ENCODE measurements around the gene SPRY1.

Gene SPRY1

DNA sequence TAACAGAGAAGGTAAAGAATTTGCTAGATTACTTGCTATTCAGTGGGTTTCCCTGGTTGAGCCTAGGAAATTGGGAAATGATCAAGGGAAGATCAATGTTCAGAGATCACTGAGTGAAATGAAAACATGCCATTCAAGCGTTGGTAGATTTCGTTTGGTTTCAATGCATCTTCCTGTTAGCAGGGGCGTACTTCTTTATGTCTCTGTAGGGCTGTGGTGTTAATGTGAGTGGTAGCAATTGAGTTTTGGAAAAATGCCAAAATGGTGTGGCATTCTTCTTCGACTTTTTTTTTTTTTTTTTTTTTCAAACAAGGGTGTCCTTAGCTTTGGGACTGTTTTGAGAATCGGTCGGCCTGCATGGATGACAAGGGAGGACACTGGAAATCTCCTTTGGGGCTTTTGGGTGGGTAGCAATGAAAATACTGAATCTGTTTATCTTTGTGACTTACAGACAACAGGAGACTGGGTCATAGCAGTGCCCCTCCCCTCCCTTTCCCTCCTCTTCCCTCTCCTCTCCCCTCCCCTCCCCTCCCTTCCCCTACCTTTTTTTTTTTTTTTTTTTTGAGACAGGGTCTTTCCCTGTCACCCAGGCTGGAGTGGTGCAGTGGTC, 50.4 kb downstream of the SPRY1 start:
- no peak for DNase-seq

DNA sequence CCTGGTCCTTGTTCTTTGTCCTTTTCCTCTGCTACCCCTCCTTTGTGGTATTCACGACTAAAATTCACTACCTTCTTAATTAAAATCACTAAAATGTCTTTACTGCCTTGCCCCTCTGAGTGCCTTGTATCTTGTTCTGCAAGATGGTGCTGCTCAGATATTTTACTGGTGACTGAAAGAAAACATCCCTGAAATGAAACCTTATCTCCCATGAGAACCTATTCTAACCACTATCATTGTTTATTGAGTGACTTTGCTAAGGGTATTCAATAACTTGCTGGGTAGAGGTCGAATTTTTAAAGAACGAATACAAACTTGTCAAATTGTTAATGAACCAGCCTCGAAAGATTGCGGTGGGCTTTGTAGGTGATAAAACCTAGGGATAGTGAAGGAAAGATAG, 52.8 kb downstream of the SPRY1 start:
- no peak for DNase-seq

GRCh38 chr4:123449780-123450179, 53.2 kb downstream of the SPRY1 start:
- no peak for DNase-seq

DNA sequence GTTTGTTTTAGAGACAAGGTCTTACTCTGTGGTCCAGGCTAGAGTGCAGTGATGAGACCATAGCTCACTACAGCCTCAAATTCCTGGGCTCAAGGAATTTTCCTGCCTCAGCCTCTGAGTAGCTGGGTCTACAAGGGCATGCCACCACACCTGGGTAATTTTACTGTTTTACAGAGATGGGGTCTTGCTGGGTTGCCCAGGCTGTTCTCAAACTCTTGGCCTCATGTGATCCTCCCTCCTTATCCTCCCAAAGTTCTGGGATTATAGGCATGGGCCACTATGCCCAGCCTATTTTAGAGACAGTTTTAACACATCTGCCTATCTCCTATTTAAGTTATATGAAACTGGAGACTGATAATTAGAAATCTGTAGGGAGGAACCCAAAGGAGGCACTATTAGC, 53.8 kb downstream of the SPRY1 start:
- no peak for DNase-seq

DNA sequence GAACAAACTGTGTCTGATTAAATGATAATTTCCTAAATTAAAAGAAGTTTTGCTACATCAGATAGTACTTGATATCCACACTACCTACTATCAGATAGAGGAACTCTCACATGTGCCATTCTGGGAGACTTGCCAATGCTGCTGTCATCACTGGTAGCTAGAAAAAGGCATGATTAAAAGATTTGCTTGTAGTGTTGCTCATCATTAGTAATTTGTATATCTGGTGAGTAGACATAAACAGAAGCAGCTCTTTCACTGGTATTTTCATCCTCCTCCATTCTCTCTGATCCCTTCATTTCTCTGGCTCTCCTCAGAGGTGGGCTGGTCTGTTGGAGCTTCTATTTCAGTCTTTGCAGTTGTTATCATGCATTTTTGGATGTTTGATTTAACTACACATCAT, 56.0 kb downstream of the SPRY1 start:
- DNase-seq = no peak

DNA sequence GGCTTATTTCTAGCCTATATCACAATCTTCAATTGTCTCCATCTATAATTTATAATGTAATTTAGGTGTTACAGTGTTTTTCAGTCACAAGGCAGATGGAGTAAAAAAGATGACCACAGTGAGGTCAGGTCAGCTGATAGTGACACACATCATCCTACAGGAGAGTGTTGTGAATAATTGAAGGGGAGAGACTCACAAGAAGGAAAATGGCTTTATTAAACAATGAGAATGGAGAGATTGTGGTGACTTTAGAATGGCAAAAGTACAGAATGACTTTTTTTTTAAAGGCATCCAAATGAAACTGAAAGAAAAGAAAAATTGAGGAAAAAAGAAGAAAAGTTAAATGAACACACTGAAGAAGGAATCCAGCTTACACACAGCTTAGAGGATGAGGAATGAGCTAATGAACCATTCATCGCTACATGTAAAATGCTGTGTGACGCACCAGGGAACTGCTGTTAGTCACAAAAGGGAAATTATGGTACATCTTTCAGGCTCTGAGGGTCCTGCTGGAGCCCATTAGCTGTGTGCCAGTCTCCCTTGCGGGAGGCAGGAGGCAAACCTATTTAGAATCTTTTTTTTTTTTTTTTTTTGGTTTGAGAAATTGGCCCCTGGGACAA, 56.6 kb downstream of the SPRY1 start:
- DNase-seq = no peak
